Mesothelial cell of epicardium (in vitro differentiated cells): ENCODE results near the gene ECPAS. TPM values are rescaled to one million over a fixed set of nuclear protein-coding genes. Genes with fewer than 3 reads are reported as not detected.
"Not testable (repeated sequence)": the region's sequence is repeated elsewhere in the genome, so short reads cannot be mapped to it uniquely, and the experiment has no call there.

Source experiments
- DNase-seq, 2 experiments: peaks; one replicate each; pipeline ENCODE4 v3.0.0; 2021; ENCODE audit warnings: low spot score in 2 of 2; ENCODE audit not compliant: unreplicated experiment in 2 of 2
- H3K27ac Mint-ChIP-seq: 2 replicates; pipeline ENCODE4 v1.8.0; 2021; ENCODE audit warnings: mixed read lengths
- H3K27me3 Mint-ChIP-seq: 2 replicates; pipeline ENCODE4 v1.8.0; 2021; ENCODE audit warnings: low read depth, mixed read lengths
- H3K36me3 Mint-ChIP-seq: 2 replicates; pipeline ENCODE4 v1.8.0; 2021; ENCODE audit warnings: mixed read lengths
- H3K4me1 Mint-ChIP-seq: 2 replicates; pipeline ENCODE4 v1.8.0; 2021; ENCODE audit warnings: mixed read lengths
- H3K4me3 Mint-ChIP-seq: 2 replicates; pipeline ENCODE4 v1.8.0; 2021; ENCODE audit warnings: mild to moderate bottlenecking, moderate library complexity, mixed read lengths
- H3K9me3 Mint-ChIP-seq: 2 replicates; pipeline ENCODE4 v1.8.0; 2021; ENCODE audit warnings: mixed read lengths
- CTCF ChIP-seq: fragments of 200-600 bp; sonication (generic); IDR thresholded peaks from one replicate; pipeline ENCODE4 v1.5.0; 2021; ENCODE audit warnings: antibody characterized with exemption; ENCODE audit not compliant: unreplicated experiment
- total RNA-seq: library from RNA; stranded (reverse); gene quantifications from 3 replicates; pipeline ENCODE4 v1.2.1, GENCODE V29; 2021

The ECPAS gene
- total RNA-seq, 1 donor from 2014 or later, result 84.7 TPM

- H3K4me1 Mint-ChIP-seq, result peaks cover 11% of the 10 kb centered on the region
- H3K27me3 Mint-ChIP-seq, result peaks cover 6% of the 10 kb centered on the region
- H3K9me3 Mint-ChIP-seq, result no peaks in the 10 kb centered on the region
- no peak overlapping the region for H3K4me3 Mint-ChIP-seq
- H3K36me3 Mint-ChIP-seq, result peaks cover 5% of the 10 kb centered on the region
- no peak for DNase-seq
- H3K27ac Mint-ChIP-seq, result no peak overlapping the region
- TF ChIP-seq CTCF, result no peak
These were observed 43.2 kb upstream of the ECPAS start for GRCh38 chr9:111527347-111527746.

GRCh38 chr9:111525056-111525977 lies 41.1 kb upstream of the ECPAS start, which contains the start of gene ZNF483:
Gene ZNF483, plus strand, starts transcription at chr9:111525179. Its CDS starts 2,217 bp downstream, at chr9:111527396.
- no peak for TF ChIP-seq CTCF
- Mint-ChIP-seq H3K27ac (peak within 1 kb of the TSS; percentile 72), H3K4me1 (peaks cover 11% of the 10 kb centered on the region), H3K9me3 (no peaks in the 10 kb centered on the region), H3K4me3 (peak within 1 kb of the TSS; percentile 89), H3K27me3 (peaks cover 9% of the 10 kb centered on the region), H3K36me3 (peaks cover 2% of the 10 kb centered on the region)
- DNase-seq, result peak; percentile 79 to 91

GRCh38 chr9:111524731-111525055 lies 40.5 kb upstream of the ECPAS start:
- no peak for DNase-seq
- Mint-ChIP-seq H3K27ac (no peak overlapping the region), H3K9me3 (no peaks in the 10 kb centered on the region), H3K27me3 (peaks cover 9% of the 10 kb centered on the region), H3K4me3 (peak overlapping the region; percentile 89), H3K4me1 (peaks cover 11% of the 10 kb centered on the region), H3K36me3 (no peaks in the 10 kb centered on the region)
- TF ChIP-seq CTCF, result no peak

GRCh38 chr9:111516061-111516465 lies 31.9 kb upstream of the ECPAS start:
- no peaks in the 10 kb centered on the region for H3K36me3 Mint-ChIP-seq
- peaks cover 3% of the 10 kb centered on the region for H3K27me3 Mint-ChIP-seq
- H3K4me3 Mint-ChIP-seq, result no peak overlapping the region
- TF ChIP-seq CTCF, result no peak
- no peak overlapping the region for H3K27ac Mint-ChIP-seq
- no peak for DNase-seq
- H3K4me1 Mint-ChIP-seq, result no peaks in the 10 kb centered on the region
- peaks cover 9% of the 10 kb centered on the region for H3K9me3 Mint-ChIP-seq

GRCh38 chr9:111514967-111515366 lies 30.8 kb upstream of the ECPAS start:
- no peak overlapping the region for H3K4me3 Mint-ChIP-seq
- H3K27ac Mint-ChIP-seq, result no peak overlapping the region
- no peak for TF ChIP-seq CTCF
- H3K9me3 Mint-ChIP-seq, result peaks cover 16% of the 10 kb centered on the region
- H3K36me3 Mint-ChIP-seq, result no peaks in the 10 kb centered on the region
- no peak for DNase-seq
- no peaks in the 10 kb centered on the region for H3K27me3 Mint-ChIP-seq
- H3K4me1 Mint-ChIP-seq, result no peaks in the 10 kb centered on the region

GRCh38 chr9:111511581-111511980 lies 27.4 kb upstream of the ECPAS start:
- H3K27ac Mint-ChIP-seq, H3K4me1 Mint-ChIP-seq, DNase-seq, H3K36me3 Mint-ChIP-seq, H3K4me3 Mint-ChIP-seq, H3K27me3 Mint-ChIP-seq: not testable (repeated sequence)
- peaks cover 17% of the 10 kb centered on the region for H3K9me3 Mint-ChIP-seq
